Common myeloid progenitor, CD34-positive (primary cell): ENCODE measurements around the gene PDE7B.

ENCODE experiments used
- CTCF ChIA-PET: fragments of 350-600 bp; sonication (Branson Sonifier 250); formaldehyde crosslinking; loops from one replicate; lab custom pipeline; 2021; ENCODE audit warnings: antibody characterized with exemption; lab: Charles Lee
- POLR2A ChIA-PET: fragments of 350-600 bp; sonication (Branson Sonifier 250); formaldehyde crosslinking; loops from one replicate; lab custom pipeline; 2021; ENCODE audit warnings: antibody characterized with exemption; lab: Charles Lee
- DNase-seq, 3 donors: peaks; one replicate each; pipeline versions ENCODE4 v3.0.0 to v3.0.0-alpha.2; 2013
- H3K27ac ChIP-seq, 2 experiments: 1 replicate in 1 of 2; 2 replicates in 1 of 2; pipeline ENCODE4 v1.7.0; 2013; ENCODE audit warnings: inconsistent platforms in 2 of 2, low read length in 2 of 2, mild to moderate bottlenecking in 2 of 2, low read depth in 1 of 2, moderate library complexity in 1 of 2; ENCODE audit not compliant: severe bottlenecking in 2 of 2, insufficient read depth in 1 of 2, poor library complexity in 1 of 2
- H3K27me3 ChIP-seq, 5 experiments: replicated peaks in 2 of 5; 1 replicate in 3 of 5; 2 replicates in 2 of 5; pipeline versions ENCODE4 v1.6.1 to v1.7.0; 2013; ENCODE audit warnings: low read length in 4 of 5, mild to moderate bottlenecking in 2 of 5, moderate library complexity in 2 of 5, inconsistent platforms in 1 of 5; ENCODE audit not compliant: insufficient read depth in 5 of 5, control insufficient read depth in 4 of 5
- H3K36me3 ChIP-seq, 4 experiments: 1 replicate in 2 of 4; 2 replicates in 2 of 4; pipeline versions ENCODE4 v1.6.1 to v1.7.0; 2013; ENCODE audit warnings: low read length in 3 of 4, control low read depth in 1 of 4, mild to moderate bottlenecking in 1 of 4; ENCODE audit not compliant: control insufficient read depth in 4 of 4, insufficient read depth in 4 of 4
- H3K4me1 ChIP-seq, 4 experiments: 1 replicate in 3 of 4; 2 replicates in 1 of 4; pipeline versions ENCODE4 v1.6.1 to v1.7.1; 2013; ENCODE audit warnings: low read length in 3 of 4, mild to moderate bottlenecking in 3 of 4, control low read depth in 1 of 4, inconsistent platforms in 1 of 4, moderate library complexity in 1 of 4; ENCODE audit not compliant: control insufficient read depth in 4 of 4, insufficient read depth in 4 of 4; ENCODE audit errors: control extremely low read depth in 1 of 4
- H3K4me3 ChIP-seq, 7 experiments: 1 replicate in 4 of 7; 2 replicates in 3 of 7; pipeline versions ENCODE4 v1.5.1 to v1.7.0; 2013; ENCODE audit warnings: mild to moderate bottlenecking in 7 of 7, low read length in 6 of 7, moderate library complexity in 6 of 7, inconsistent platforms in 2 of 7, low read depth in 2 of 7, control low read depth in 1 of 7; ENCODE audit not compliant: insufficient read depth in 4 of 7, control insufficient read depth in 1 of 7; ENCODE audit errors: extremely low read depth in 1 of 7
- H3K9me3 ChIP-seq, 5 experiments: 1 replicate in 4 of 5; 2 replicates in 1 of 5; pipeline versions ENCODE4 v1.6.1 to v1.7.1; 2013; ENCODE audit warnings: low read length in 4 of 5, mild to moderate bottlenecking in 2 of 5, inconsistent platforms in 1 of 5, low read depth in 1 of 5, moderate library complexity in 1 of 5; ENCODE audit not compliant: control insufficient read depth in 4 of 5, insufficient read depth in 2 of 5; ENCODE audit errors: control extremely low read depth in 1 of 5
- WGBS: methylation state at CpG from one replicate; pipeline ENCODE4 v1.1.5; 2013; ENCODE audit not compliant: insufficient coverage; 5-methylcytosine and 5-hydroxymethylcytosine counted together

The PDE7B gene

GRCh38 chr6:136155191-136155590, 303.7 kb downstream of the PDE7B start:
- ChIA-PET POLR2A (no interaction called here), CTCF (no interaction called here)
- H3K27ac ChIP-seq = no peak overlapping the region

GRCh38 chr6:136157743-136158142, 306.2 kb downstream of the PDE7B start:
- CTCF ChIA-PET = no interaction called here
- Histone ChIP-seq H3K9me3 (peaks cover 0 to 10% (median 4%) of the 10 kb centered on the region in 5 experiments), H3K4me3 (no peak overlapping the region), H3K27ac (no peak overlapping the region), H3K36me3 (peaks cover 0 to 2% (median 0%) of the 10 kb centered on the region in 4 experiments), H3K4me1 (no peaks in the 10 kb centered on the region), H3K27me3 (no peaks in the 10 kb centered on the region)
- POLR2A ChIA-PET = no interaction called here
- DNase-seq = no peak
- WGBS = 96% methylated on average over 3 of the region's 5 CpGs

More at GRCh38 chr6:136155191-136155590, 303.7 kb downstream of the PDE7B start:
- no peak for DNase-seq
- H3K4me1 ChIP-seq = no peaks in the 10 kb centered on the region
- peaks cover 0 to 2% (median 0%) of the 10 kb centered on the region in 4 experiments for H3K36me3 ChIP-seq
- no peaks in the 10 kb centered on the region for H3K9me3 ChIP-seq
- no peaks in the 10 kb centered on the region for H3K27me3 ChIP-seq
- H3K4me3 ChIP-seq = no peak overlapping the region

GRCh38 chr6:136158387-136158821, 306.9 kb downstream of the PDE7B start:
- Histone ChIP-seq H3K27me3 (no peaks in the 10 kb centered on the region), H3K4me1 (no peaks in the 10 kb centered on the region), H3K27ac (no peak overlapping the region), H3K36me3 (peaks cover 0 to 2% (median 0%) of the 10 kb centered on the region in 4 experiments), H3K9me3 (peaks cover 0 to 14% (median 4%) of the 10 kb centered on the region in 5 experiments), H3K4me3 (no peak overlapping the region)
- WGBS = no CpG with 5 or more reads among the region's 4 CpGs
- ChIA-PET CTCF (no interaction called here), POLR2A (no interaction called here)
- DNase-seq = no peak

- no CpG with 5 or more reads among the region's 2 CpGs for WGBS
- H3K36me3 ChIP-seq = peaks cover 0 to 2% (median 0%) of the 10 kb centered on the region in 4 experiments
- no peak overlapping the region for H3K4me3 ChIP-seq
- no peaks in the 10 kb centered on the region for H3K27me3 ChIP-seq
- H3K9me3 ChIP-seq = peaks cover 0 to 16% (median 4%) of the 10 kb centered on the region in 5 experiments
- ChIA-PET CTCF (no interaction called here), POLR2A (no interaction called here)
- no peak for DNase-seq
- H3K27ac ChIP-seq = no peak overlapping the region
- H3K4me1 ChIP-seq = no peaks in the 10 kb centered on the region
Observed at GRCh38 chr6:136158971-136159370, 307.5 kb downstream of the PDE7B start.

GRCh38 chr6:136160250-136160649, 308.7 kb downstream of the PDE7B start:
- POLR2A ChIA-PET = no interaction called here
- H3K27me3 ChIP-seq = no peaks in the 10 kb centered on the region
- H3K9me3 ChIP-seq = peaks cover 0 to 16% (median 4%) of the 10 kb centered on the region in 5 experiments
- peaks cover 0 to 2% (median 0%) of the 10 kb centered on the region in 4 experiments for H3K36me3 ChIP-seq
- H3K4me1 ChIP-seq = no peaks in the 10 kb centered on the region
- WGBS = 98% methylated on average over 4 of the region's 4 CpGs
- H3K27ac ChIP-seq = no peak overlapping the region
- CTCF ChIA-PET = no interaction called here
- no peak overlapping the region for H3K4me3 ChIP-seq
- DNase-seq = no peak

GRCh38 chr6:136161950-136162349, 310.4 kb downstream of the PDE7B start:
- H3K4me1 ChIP-seq = no peaks in the 10 kb centered on the region
- DNase-seq = no peak
- peaks cover 0 to 18% (median 4%) of the 10 kb centered on the region in 5 experiments for H3K9me3 ChIP-seq
- CTCF ChIA-PET = no interaction called here
- POLR2A ChIA-PET = no interaction called here
- H3K27me3 ChIP-seq = no peaks in the 10 kb centered on the region
- H3K27ac ChIP-seq = no peak overlapping the region
- peaks cover 0 to 2% (median 0%) of the 10 kb centered on the region in 4 experiments for H3K36me3 ChIP-seq
- WGBS = 100% methylated on average over 1 of the region's 3 CpGs
- no peak overlapping the region for H3K4me3 ChIP-seq

- ChIA-PET CTCF (no interaction called here), POLR2A (no interaction called here)
- Histone ChIP-seq H3K4me3 (no peak overlapping the region), H3K9me3 (peaks cover 0 to 18% (median 4%) of the 10 kb centered on the region in 5 experiments), H3K36me3 (no peaks in the 10 kb centered on the region), H3K27me3 (no peaks in the 10 kb centered on the region), H3K27ac (no peak overlapping the region), H3K4me1 (no peaks in the 10 kb centered on the region)
- no peak for DNase-seq
- 100% methylated on average over 3 of the region's 3 CpGs for WGBS
Observed at GRCh38 chr6:136163260-136163659, 311.8 kb downstream of the PDE7B start.
